Cerebellar cortex (tissue), 1 donor: ENCODE data around the gene TRIM9.
A peak's percentile ranks its signal among the peaks of the same experiment; 100 is the strongest.

Source experiments
- DNase-seq: peaks from one replicate; pipeline ENCODE4 v3.0.0-alpha.2; 2015; ENCODE audit warnings: low spot score

The TRIM9 gene

GRCh38 chr14:51093371-51094281, 1.3 kb downstream of the TRIM9 start:
- peak; percentile 89 for DNase-seq

- DNase-seq: no peak
These were observed 1.9 kb downstream of the TRIM9 start for GRCh38 chr14:51092965-51093364.

GRCh38 chr14:51089278-51089677, 5.6 kb downstream of the TRIM9 start:
- DNase-seq: peak; percentile 60

- DNase-seq: no peak
These were observed 7.9 kb downstream of the TRIM9 start for GRCh38 chr14:51087031-51087441.

- DNase-seq: peak; percentile 21
These were observed 8.9 kb downstream of the TRIM9 start for GRCh38 chr14:51086044-51086443.

GRCh38 chr14:51084962-51085361, 9.9 kb downstream of the TRIM9 start:
- DNase-seq: peak; percentile 56

- peak; percentile 5 for DNase-seq
These were observed 10.4 kb downstream of the TRIM9 start for GRCh38 chr14:51084507-51084906.

- no peak for DNase-seq
These were observed 12.6 kb downstream of the TRIM9 start for GRCh38 chr14:51082349-51082748.

- DNase-seq: no peak
These were observed 13.2 kb downstream of the TRIM9 start for GRCh38 chr14:51081712-51082111.

GRCh38 chr14:51081209-51081608, 13.7 kb downstream of the TRIM9 start:
- peak; percentile 8 for DNase-seq

- DNase-seq: peak; percentile 20
These were observed 14.3 kb downstream of the TRIM9 start for GRCh38 chr14:51080645-51081044.

- peak; percentile 50 for DNase-seq
These were observed 15.4 kb downstream of the TRIM9 start for GRCh38 chr14:51079489-51079888.

GRCh38 chr14:51079085-51079484, 15.8 kb downstream of the TRIM9 start:
- peak; percentile 9 for DNase-seq

- DNase-seq: no peak
These were observed 20.1 kb downstream of the TRIM9 start for GRCh38 chr14:51074701-51075385.

GRCh38 chr14:51073731-51074130, 21.2 kb downstream of the TRIM9 start:
- no peak for DNase-seq

- no peak for DNase-seq
These were observed 21.9 kb downstream of the TRIM9 start for GRCh38 chr14:51072976-51073375.

- DNase-seq: peak; percentile 86
These were observed 23.0 kb downstream of the TRIM9 start for GRCh38 chr14:51071857-51072256.

GRCh38 chr14:51070726-51071125, 24.2 kb downstream of the TRIM9 start:
- no peak for DNase-seq

- DNase-seq: no peak
These were observed 25.9 kb downstream of the TRIM9 start for GRCh38 chr14:51069055-51069454.

- no peak for DNase-seq
These were observed 26.6 kb downstream of the TRIM9 start for GRCh38 chr14:51068268-51068667.

- DNase-seq: no peak
These were observed 27.6 kb downstream of the TRIM9 start for GRCh38 chr14:51067295-51067694.

- no peak for DNase-seq
These were observed 28.3 kb downstream of the TRIM9 start for GRCh38 chr14:51066576-51066975.

- no peak for DNase-seq
These were observed 35.9 kb downstream of the TRIM9 start for GRCh38 chr14:51059032-51059431.
